GM18873 (cell line): ENCODE measurements around the gene SOSTDC1.
"Not testable (repeated sequence)": the region's sequence is repeated elsewhere in the genome, so short reads cannot be mapped to it uniquely, and the experiment has no call there.

Source experiments
- ATAC-seq: cut with Tn5 transposase; IDR thresholded peaks from one replicate; pipeline ENCODE4 v1.9.1; 2021; ENCODE audit warnings: mild to moderate bottlenecking, moderate library complexity, moderate number of reproducible peaks; ENCODE audit not compliant: unreplicated experiment, low FRiP score

SOSTDC1 gene

DNA sequence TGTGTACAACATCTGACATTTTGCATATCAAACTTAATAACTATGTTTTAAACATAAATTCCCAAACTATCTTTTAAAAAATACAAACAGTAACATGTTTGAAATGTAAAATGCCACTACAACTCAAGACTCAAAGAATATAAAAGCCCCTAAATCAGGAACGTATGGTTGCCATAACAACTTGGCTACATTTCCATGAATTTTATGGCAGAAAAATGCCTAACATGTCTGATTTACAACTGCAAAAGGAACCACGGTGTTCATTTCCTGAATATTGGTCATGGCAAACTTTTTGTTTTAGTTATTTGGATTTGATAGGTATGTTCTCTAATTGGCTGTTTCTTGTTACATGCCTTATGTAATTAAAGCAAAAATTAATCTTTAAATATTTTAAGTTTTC lies 2.0 kb downstream of the SOSTDC1 start:
- ATAC-seq: no peak

DNA sequence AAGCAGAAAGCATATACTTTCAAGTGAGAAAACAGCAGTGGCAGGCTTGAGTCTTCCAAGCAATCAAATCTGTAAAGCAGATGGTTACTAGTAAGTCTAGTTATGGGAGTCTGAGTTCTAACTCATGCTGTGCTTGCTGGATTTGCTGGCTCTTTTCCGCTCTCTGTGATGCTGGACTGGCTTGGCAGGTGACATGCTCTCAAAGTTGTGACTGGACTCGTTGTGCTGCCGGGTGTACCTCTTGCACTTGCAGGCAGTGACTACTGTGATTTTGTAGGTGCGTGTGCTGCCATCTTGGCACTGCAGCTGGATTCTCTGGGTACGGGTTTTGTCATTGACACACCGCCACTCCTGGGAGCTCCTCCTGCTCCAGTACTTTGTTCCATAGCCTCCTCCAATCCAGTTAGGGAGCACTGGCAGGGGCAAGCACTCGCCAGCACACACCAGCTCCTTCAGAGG lies 3.1 kb downstream of the SOSTDC1 start:
- no peak for ATAC-seq

DNA sequence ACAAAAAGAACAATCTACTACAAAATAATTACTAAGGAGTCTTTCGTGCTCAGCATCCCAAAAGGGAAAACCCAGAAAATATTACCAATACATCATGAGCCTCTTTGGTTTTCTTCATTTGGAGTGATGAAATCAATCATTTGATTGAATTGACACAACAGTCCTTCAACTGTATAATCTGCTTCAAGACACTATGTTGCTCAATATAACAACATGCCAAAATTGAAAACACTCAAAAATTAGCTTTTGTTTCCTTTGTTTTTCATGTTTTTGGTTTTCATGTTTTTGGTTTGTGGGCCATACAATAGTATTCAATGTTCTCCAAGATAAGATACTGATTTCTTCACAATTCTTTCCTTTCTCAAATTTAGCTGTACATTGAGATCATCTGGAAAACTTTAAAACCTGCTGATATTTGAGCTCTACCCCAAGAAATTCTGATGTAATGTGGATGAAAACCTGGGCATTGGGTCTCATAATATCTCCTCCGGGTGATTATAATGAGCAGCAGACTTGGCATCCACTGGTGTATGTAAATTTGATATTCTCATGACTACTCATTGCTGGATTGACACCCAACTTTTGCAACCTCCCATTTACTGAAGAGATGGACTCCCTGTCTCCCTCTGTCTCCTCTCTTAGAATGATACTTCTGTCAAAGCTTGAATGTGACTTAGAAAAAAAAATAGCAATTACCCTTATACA lies 4.6 kb downstream of the SOSTDC1 start:
- ATAC-seq: no peak

DNA sequence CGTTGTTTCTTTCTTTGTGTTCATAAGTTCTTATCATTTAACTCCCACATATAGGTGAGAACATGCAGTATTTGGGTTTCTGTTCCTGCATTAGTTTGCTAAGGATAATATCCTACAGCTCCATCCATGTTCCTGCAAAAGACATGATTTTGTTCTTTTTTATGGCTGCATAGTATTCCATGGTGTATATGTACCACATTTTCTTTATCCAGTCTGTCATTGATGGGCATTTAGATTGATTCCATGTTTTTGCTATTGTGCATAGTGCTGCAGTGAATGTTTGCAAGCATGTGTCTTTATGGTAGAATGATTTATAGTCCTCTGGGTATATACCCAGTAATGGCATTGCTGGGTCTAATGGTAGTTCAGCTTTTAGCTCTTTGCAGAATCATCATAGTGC lies 9.2 kb downstream of the SOSTDC1 start:
- not testable (repeated sequence) for ATAC-seq

DNA sequence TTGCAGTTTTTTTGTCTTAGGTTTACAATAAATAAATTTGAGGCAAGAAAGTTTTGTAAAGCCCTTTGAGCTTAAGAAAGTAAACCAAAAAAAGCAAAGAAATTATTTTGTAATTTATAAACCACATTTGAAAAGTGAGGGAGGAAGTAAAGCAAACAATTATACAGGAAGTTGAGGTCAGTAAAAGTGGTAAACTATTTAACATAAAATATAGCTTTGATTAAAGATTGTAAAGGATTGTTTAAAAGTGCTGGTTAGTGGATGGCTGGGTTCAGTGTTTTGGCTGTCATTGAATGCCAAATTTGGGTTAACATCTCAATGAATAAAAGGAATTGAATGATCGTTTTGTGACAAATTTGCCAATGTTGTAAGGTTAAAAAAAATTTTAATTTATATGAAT lies 9.9 kb downstream of the SOSTDC1 start:
- ATAC-seq: no peak

DNA sequence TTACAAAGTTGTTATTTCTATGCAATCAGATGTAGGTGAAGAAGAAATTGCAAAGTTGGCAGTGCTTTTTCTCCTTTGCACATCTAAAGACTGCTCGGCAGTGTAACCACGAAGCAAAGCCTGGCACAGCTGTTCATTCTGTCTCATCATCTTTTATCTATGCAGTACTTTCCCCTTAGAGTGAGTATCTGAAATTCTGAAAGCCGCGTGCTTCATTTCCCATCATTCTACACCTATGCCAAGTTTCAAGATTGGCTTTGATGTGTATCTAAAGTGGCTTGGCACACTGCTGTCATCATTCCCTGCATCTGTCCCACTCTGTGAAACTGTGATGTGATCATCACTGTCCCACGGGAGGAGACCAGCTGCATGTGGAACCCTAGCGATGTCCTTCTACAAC lies 15.2 kb downstream of the SOSTDC1 start:
- no peak for ATAC-seq

DNA sequence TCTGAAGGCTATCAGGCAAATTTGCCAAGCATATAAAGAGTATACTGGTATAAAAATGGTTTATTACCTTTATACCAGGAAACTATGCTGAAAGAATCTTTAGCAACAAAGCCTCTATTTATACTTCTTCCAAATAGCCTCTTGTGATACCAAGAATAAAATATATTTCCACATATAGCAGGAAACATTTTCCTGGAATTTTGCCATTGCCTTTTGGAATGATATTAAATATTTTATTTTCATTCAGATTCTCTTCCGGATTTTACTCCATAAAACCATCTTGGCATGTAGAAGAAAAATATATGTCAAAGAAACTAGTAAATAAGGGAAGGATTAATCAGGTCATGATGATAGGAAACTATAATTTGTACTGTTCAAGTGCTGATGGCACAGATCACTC lies 17.7 kb downstream of the SOSTDC1 start:
- ATAC-seq: no peak

DNA sequence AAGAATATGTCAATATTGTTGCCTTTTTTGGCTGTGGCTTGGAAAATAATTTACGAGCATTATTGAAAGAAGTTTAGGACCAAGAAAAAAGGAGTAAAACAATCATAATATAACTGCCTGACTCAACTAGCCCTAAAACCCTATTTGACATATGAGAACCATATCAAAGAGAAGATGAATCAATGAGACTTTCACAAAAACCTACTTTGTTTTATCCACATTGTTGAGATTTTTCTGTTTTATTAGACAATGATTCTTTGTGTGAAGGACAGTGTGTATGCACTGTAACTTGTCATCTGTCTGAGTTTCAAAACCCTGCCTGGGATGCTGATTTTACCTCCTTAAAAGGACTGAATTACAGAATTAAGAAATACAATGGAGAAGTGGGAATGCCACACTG lies 19.0 kb downstream of the SOSTDC1 start:
- no peak for ATAC-seq

DNA sequence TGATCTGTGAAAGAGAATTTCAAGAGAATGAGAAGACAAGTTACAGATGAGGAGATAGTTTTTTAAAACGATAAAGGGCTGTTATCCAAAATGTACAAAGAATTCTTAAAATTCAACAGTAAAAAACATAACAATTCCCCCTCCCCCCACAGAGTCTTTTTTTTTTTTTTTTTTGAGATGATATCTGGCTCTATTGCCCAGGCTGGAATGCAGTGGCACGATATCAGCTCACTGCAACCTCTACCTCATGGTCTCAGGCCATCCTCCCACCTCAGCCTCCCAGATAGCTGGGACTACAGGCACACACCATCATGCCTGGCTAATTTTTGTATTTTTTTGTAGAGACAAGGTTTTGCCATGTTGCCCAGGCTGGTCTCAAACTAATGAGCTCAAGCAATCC lies 21.7 kb downstream of the SOSTDC1 start:
- ATAC-seq: not testable (repeated sequence)

DNA sequence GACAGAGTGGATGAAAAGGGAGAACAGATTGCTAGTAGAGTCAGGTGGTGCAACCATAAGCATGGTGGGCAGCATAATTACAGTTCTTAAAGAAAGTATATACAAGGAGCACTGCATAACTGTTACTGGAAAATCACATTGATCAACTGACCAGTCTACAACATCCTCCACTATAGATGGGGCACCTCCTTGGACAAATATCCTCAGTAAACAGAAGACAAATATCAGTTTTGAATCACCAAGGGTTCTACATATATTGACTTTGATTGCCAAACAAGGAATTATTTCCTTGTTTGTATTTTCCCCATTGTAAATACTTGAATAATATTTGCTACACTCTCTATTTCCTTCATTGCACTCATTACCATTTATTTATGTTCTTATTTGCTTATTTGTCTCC lies 26.6 kb downstream of the SOSTDC1 start:
- ATAC-seq: no peak

DNA sequence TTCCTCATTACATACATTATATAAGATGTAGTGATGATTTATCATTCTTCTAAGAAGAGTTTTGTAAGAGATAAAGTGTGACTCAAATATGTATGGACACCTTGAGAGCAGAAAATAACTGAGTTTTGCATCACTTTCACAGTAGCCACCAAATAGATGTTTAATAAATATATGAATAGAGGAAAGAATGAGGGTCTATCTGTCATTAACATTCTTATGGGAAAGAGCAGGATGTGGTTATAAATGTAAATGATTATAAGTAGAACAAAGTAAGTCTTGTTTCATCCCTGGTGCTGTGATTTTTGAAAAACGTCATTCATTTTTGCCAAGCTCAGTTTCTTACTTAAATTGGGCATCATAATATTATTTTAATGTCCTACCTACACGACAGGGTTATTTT lies 29.2 kb downstream of the SOSTDC1 start:
- ATAC-seq: no peak

DNA sequence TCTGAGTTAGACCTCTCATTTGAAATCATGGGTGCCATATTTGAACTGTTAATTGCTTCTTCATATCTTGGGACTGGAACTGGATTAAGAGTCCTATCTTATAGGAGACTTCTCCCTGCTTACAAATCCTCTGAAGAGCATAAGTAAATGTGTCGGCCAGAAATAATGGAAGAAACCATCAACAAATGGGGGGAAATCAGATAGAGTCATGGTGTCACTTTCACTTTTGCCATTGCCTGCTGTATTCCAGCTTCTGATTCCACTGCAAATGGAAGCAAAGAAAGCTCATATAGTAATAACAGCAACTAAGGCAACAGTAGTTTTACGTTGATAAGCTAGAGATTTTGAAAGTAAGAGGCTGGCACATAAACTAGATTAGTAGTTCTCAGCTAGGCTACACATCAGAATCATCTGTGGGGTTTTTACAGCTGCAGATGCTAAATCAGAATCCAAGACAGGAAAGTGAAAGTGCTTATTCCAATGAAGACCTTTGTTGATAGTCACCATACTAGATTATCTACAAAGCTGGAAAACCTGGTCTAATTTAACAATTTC lies 31.9 kb downstream of the SOSTDC1 start:
- no peak for ATAC-seq

DNA sequence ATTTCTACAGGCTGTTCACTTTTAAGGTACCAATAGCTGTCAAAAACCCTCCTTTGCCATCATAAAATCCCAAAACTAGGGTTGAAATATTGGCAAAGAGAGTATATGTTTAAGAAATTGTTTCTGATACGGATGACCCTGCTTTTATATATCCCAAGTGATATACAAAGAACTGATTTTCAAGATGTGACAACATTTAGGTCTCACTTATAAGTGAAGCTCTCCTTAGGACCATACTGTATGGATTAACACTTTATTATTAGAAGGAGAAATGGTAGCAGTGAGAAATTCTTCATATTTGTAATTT lies 33.2 kb downstream of the SOSTDC1 start:
- no peak for ATAC-seq

DNA sequence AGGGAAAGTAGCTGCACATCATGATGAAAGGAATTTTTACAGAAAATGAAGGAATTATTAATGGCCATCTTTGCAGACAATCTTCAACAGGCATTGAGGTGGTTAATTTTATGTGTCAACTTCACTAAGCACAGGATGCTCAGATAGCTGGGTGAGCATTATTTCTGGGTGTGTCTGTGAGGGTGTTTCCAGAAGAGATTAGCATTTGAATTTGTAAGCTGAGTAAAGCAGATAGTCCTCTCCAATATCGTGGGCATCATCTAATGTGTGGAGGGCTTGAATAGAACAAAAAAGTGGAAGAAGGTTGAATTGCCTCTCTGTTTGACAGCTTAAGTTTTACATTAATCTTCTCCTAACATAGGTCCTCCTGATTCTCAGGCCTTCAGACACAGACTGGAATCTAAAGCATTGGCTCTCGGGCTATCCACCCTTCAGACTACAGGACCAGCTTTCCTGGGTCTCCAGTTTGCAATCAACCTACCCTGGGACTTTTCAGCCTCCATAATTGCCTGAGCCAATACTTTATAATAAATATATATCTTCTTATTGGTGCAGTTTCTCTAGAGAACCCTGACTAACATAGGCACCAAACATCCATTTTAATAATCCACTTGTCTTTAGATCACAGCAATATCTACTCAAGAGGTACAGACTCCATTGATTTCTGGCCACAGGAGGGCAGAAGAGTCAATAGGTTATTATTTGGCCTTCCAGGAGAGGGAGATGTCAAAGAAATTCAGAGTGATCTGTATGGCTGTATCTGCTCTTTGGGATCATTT lies 33.7 kb downstream of the SOSTDC1 start:
- peak; percentile 60 for ATAC-seq

DNA sequence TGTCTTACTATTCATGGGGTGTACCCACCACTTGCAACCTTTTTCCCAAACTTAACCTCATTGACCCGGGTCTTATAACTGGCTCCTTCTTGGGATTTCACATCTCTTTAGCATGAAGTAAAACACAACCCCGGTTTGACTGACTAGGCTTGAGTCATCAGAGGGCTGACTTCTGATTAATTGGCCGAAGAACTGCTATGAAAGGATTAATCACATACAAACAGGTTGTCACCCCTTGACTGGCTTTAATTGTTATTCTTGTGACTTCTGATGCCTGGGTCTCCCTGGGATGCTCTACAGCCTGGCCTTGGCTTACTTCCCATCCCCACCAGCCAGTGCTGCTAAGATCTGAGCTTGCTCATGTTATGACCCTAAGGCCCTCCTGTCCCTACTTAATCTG lies 35.4 kb downstream of the SOSTDC1 start:
- ATAC-seq: no peak

DNA sequence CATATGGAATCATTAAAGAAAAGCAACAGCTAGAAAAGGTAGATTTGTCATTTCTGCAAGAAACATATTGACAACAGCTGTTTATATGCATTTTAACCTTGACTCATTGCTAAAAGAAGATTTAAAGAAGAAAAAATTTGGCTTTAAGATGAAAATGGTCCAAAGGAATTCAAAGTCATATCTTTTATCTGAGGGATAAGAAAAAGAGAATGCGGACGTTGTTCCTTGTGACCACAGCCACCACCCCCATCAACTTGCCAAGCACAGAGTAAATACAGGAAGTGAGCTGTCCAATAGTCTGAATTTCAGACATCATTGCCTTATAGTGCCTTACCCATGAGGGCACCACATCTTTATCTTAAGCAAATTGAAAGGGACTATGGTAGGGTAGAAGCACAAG lies 36.9 kb downstream of the SOSTDC1 start:
- no peak for ATAC-seq

DNA sequence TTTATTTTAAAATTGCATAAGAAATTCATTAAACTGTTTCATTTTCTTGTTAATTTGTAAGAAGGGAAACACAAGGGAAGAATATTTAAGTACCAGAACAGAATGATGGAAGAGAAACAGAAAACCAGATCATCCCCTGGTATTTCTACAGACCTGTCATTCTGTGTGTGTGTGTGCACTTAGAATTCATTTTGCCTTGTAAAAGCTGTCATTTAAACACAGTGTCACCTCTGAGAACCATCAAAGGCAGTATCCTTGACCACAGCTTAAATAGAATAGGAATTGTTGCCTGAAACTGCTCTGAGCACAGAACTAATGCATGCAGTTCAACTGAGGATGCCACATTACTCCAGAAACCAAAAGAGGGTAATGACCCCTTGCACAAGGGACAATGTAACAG lies 37.4 kb downstream of the SOSTDC1 start:
- no peak for ATAC-seq

DNA sequence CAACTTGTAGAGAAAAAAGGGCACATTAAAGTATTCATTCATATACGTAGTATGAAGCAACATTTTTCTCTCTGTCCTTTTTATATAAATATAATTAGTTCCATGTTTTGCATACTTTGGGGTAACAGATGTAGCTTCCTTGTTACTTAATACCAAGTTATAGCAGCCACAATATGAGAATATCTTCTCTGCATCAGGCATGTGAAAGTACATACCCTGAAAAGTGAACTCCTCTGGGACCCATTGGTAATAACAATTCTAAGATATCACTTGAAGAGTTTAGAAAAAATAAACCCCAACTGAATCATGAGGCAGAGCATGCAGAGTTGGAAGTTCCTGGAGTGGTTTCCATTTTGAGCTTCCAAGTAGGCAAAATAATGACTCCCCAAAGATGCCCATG lies 41.8 kb downstream of the SOSTDC1 start:
- ATAC-seq: no peak

DNA sequence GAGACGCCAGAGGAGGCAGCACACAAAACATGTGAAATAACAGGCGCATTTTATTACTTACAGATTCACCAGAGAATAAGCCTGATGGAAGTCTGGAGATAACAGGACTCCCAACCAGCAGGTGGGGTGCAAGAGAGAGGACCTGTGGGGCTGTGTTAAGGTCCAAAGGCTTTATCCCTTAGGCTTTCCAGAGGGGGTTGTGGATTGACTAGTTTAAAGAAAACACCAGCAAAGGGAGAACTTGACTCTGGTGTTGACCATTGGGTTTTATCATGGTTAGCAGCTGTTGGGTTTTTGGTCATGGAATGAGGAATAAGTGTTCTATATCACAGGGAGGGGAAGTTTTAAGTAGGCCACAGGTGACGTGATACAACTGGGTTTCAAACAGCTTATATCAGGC lies 42.6 kb downstream of the SOSTDC1 start:
- ATAC-seq: no peak

DNA sequence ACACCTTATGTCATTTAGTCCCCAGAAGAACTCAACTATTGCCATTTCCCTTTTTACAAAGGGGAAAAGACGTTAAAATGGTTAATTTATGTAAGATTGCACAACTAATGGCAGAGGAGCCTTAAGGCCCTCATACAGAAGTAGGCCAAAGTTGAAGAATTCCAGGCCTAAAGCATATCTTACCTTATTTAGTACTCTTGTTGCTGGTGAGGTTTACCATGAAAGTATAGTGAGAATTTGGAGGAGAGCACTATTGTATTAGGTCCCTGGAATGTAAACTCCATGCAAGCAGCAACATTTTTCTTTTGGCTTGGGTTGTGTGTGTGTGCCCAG lies 43.5 kb downstream of the SOSTDC1 start:
- no peak for ATAC-seq

DNA sequence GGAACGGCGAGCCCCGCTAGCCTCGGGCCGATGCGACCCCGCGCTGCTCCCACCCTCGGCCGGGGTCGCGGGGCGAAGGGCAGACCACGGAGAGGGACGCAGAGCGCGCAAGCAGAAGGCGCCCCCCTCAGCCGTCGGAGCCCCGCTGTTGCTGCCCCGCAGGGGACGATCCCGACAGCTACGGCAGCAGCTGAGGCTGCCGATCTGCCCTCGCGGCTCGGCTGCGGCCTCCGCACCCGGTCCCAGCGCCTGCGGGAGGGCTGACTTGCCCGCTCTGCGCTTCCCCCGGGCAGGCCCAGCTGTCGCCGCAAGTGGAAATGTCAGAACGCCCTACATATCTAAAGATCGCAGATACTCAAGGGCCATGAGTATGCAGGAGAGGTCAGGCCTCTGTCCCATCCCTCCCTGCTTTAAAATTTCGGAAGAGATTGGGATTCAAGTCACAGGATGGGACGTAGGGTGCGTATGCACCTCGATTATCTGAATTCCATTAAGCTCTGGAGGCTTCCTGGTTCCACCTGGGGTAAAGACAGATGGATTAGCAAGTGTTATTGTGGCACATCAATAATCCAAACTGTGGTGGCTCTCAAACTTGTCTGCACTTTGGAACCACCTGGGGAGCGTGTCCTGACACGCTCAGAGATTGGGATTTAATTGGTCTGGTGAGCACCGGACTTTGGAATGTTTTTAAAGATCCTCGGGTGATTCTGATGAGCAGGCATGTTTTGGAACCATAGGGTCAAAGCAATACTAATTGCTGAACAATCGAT lies 44.0 kb downstream of the SOSTDC1 start, which contains the start of gene CRPPA:
CRPPA (minus strand) TSS at position 206 of the 770 bp plus-strand sequence. CDS start 216 bp downstream, outside the sequence.
- ATAC-seq: peak; percentile 36
